Glomerular visceral epithelial cell (primary cell): ENCODE data around the gene TBC1D3I.
"Not testable (repeated sequence)": the region's sequence is repeated elsewhere in the genome, so short reads cannot be mapped to it uniquely, and the experiment has no call there.

Experiments used
- DNase-seq: peaks from one replicate; pipeline ENCODE4 v3.0.0-alpha.2; 2016; ENCODE audit errors: extremely low spot score

Gene TBC1D3I

DNA sequence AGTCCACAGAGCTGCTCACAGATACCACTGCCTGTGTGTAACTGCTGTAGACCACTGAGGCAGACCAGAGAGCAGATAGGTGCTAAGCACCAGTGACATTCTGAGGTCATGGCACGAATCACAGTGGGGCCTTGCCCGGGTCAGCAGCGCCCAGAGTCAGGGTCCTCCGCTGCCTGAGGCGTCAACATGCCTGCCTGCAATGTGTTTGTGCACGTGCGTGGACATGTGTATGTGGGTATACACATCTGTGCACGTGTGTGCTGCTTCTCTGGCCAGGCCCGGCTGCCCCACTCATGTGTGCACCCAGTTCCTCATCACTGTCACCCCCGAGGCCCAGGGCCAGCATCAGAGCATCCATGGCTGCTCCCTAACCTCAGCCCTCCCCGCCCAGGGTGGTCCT lies at the start of gene TBC1D3I:
TBC1D3I (minus strand) TSS at position 101 of the 400 bp plus-strand sequence. CDS start 1,585 bp downstream, outside the sequence.
- not testable (repeated sequence) for DNase-seq

GRCh38 chr17:36295161-36295560 lies 30.8 kb upstream of the TBC1D3I start:
- DNase-seq: not testable (repeated sequence)

- DNase-seq: not testable (repeated sequence)
These were observed 25.7 kb upstream of the TBC1D3I start for GRCh38 chr17:36289965-36290612.

- not testable (repeated sequence) for DNase-seq
These were observed 19.8 kb upstream of the TBC1D3I start for GRCh38 chr17:36284219-36284618.

DNA sequence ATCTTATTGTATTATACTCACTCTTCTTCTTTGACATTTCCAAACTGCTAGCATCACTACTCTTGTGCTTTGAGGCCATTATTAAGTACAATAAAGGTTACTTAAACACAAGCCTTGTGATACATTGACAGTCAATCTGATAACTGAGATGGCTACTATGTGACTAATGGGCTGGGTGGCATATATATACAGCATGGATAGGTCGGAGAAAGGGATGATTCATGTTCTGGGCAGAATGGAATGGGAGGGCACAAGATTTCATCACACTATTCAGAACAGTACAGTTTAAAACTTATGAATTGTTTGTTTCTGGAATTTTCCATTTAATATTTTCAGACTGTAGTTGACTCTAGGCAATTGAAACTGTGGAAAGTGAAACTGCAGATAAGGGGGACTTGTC lies 18.9 kb upstream of the TBC1D3I start:
- DNase-seq: not testable (repeated sequence)

DNA sequence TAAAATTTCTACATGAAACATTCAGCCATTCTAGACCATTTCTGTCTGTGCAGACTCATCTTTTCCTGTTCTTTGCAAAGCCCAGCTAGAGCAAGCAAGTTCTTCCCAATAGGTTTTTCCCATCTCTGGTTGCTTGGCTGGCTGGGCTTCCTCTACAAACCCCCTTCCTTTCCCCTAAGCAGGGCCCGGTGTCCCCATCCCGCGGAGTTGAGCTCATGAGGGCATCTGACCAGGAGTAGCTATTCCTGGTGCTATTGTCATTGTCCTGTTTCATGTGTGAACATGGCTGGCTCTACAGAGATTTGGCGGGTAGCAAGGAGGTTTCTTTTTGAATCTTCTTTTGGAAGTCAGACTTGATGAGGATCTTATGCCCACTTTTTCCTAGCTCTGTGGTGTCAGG lies 22.3 kb downstream of the TBC1D3I start:
- not testable (repeated sequence) for DNase-seq

DNA sequence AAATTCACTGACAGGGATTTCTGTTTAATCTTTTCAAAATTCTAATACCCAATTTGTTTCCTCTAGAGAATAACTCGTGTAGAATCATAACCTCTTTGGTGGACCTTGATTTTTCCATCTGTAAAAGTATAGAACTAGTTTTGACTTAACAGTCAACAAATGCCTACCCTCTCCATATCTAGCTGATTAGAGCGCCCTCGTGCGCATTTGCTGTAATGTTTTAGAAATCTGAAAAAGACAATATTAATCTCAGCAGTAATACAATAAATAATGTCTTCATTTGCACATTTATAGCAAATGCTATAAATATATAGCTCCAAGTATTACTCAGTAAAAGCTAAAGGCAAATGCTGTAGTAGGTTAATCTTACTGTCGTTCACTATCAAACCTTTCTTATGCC lies 34.7 kb downstream of the TBC1D3I start:
- not testable (repeated sequence) for DNase-seq

DNA sequence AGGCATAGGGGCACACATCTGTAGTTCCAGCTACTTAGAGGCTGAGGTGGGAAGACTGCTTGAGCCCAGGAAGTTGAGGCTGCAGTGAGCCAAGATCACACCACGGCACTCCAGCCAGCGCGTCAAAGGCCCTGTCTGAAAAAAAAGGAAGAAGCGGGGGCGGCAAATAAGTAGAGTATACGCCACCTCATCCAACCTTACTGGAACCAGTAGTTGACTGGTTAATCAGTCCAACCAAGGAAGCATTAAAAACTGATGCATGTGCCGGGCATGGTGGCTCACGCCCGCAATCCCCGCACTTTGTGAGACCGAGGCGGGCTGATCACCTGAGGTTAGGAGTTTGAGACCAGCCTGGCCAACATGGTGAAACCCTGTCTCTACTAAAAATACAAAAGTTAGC lies 41.4 kb downstream of the TBC1D3I start:
- DNase-seq: not testable (repeated sequence)

DNA sequence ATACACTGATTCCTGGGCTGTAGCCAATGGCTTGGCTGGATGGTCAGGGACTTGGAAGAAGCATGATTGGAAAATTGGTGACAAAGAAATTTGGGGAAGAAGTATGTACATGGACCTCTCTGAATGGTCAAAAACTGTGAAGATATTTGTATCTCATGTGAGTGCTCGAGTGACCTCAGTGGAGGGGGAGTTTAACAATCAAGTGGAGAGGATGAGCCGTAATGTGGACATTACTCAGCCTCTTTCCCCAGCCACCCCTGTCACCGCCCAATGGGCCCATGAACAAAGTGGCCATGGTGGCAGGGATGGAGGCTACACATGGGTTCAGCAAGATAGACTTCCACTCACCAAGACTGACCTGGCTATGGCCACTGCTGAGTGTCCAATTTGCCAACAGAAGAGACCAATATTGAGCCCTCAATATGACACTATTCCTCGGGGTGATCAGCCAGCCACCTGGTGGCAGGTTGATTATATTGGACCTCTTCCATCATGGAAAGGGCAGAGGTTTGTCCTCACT lies 42.7 kb downstream of the TBC1D3I start:
- DNase-seq: not testable (repeated sequence)

- DNase-seq: not testable (repeated sequence)
These were observed 43.4 kb downstream of the TBC1D3I start for GRCh38 chr17:36220737-36221580.

GRCh38 chr17:36219556-36219955 lies 44.8 kb downstream of the TBC1D3I start:
- not testable (repeated sequence) for DNase-seq

GRCh38 chr17:36215406-36216308 lies 48.7 kb downstream of the TBC1D3I start:
- not testable (repeated sequence) for DNase-seq

GRCh38 chr17:36214918-36215317 lies 49.5 kb downstream of the TBC1D3I start:
- no peak for DNase-seq

DNA sequence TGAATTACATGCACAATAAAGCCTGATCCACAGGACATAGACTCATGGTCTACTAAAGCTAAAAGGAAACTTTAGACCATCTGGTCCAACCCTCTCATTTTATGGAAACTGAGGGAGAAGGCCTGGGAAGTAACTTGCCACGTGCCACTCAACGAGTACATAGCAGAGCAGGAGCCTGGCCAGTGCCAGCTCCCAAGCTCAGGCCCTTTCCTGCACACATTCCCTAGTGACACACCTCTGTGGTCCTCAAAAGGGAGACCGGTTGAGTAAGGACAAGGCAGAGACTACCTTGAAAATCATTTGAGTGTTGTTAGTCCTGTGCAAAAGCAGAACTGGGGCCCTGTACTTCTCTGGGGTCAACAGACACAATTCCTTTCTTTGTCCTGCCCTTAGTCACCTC lies 50.7 kb downstream of the TBC1D3I start:
- no peak for DNase-seq

- DNase-seq: no peak
These were observed 51.4 kb downstream of the TBC1D3I start for GRCh38 chr17:36212966-36213365.

GRCh38 chr17:36212272-36212605 lies 52.1 kb downstream of the TBC1D3I start:
- DNase-seq: no peak

- not testable (repeated sequence) for DNase-seq
These were observed 52.7 kb downstream of the TBC1D3I start for GRCh38 chr17:36211484-36212271.

DNA sequence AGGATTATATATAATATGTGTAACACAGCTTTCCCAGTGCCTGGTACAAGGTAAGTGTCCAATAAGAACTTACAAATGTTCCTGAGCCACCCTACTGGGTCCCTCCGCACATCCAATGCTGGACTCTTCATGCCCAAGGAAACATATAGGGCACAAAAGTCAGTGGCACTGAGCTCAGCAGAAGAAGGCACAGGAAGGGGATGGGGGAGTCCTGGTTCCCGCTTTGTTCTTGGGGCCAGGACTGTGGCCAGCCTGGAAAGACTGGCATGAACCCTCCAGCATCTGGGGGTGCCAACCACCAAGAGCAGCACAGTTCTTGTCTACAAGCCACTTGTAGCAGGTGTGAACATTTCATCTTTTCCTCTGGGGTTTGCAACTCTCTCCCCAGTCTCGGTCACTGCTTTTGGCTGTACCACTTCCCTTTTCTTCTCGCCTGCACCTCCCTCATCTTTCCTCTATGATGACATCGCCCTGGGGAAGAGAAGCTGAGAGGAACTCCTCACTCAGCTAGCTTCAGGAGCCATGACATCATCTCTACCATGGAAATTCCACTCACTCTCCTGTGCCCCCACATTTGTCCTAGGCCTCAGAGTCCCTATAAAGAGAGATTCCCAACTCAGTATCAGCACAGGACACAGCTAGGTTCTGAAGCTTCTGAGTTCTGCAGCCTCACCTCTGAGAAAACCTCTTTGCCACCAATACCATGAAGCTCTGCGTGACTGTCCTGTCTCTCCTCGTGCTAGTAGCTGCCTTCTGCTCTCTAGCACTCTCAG lies 53.7 kb downstream of the TBC1D3I start, which contains the start of gene CCL4L2:
CCL4L2 (plus strand) TSS at position 625 of the 773 bp plus-strand sequence.
- not testable (repeated sequence) for DNase-seq

GRCh38 chr17:36209575-36209974 lies 54.8 kb downstream of the TBC1D3I start:
- DNase-seq: no peak

DNA sequence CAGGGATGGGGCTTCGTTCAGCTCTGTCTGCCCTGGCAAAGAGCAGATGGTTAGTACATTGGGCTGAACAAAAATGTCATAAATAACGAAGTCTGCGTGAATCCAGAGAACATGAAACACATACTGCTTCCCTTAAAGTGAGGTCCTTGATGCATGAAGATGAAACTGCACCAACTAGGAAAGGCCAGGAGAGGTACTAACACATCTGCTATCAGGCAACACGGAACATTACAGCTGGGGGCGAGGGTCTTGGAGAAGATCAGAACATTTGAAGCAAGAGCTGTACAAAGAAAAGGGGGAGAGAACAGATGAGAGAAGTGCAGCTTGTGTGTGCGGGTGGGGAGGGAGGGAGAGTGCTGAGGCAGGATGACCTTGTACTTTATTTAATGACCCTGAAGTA lies 57.0 kb downstream of the TBC1D3I start:
- DNase-seq: not testable (repeated sequence)
